ENCODE measurements around the gene KCTD5.

KCTD5 gene

DNA sequence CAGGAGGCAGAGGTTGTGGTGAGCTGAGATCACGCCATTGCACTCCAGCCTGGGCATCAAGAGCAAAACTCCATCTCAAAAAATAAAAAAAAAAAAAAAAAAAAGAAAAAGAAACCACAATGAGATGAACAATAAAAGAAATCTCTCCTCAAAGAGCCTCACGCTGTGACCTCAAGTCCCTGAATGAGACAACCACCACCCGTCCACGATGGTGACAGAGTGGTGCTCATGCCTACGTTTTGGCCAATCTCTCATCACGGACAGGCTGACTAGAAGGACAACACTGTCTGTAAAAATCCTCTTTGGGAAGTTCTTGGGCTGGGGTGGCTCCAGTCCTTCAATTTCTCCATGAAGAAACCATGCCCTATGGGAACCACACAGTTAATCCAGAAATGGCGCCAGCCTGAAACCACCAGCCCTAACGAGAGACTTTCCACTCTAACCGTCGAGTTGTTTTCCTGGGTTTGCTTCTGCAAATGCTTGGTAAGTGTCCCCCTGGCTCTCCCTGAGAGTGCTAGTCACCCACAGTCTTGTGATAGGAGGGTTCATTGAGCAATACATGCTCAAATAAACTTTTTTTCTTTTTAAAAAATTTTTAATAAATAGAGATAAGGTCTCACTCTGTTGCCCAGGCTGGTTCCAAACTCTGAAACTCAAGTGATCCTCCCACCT lies 52.7 kb downstream of the KCTD5 start:
- no peak for DNase-seq

DNA sequence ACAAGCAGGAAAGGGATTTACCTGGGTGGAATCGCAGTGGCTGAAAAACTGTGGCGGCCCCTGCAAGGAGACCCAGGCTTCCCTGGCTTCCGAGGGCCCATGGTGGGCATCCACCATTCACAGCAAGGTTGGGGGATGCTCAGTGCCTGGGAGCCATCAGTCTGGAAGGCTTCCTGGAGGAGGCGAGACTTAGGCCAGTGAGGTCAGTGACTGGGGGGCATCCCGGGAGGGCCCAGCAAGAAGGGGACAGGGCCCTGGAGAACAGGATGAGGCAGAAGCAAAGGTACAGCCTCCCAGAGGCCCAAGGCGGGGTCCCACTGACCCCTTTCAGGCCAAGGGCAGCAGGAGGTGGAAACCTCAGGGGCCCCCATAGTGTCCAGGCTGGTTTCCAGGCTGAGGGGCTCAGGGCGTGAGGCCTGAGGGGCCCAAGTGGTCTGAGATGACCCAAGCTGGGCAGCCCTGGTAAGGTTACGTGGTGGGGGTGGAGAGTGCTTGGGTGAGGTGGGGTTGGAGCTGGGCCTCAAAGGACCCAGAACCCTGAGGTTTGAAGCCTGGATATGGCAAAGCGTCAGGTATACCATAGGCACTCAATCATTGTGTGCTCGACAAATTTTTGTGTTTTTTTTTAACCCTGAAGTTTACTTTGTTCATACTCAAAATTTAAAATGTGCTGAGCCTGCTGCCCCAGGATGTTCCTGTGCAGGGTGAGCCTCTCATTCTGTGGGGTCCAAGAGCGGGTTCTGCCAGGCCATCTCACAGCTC lies 54.3 kb downstream of the KCTD5 start:
- no peak for DNase-seq

DNA sequence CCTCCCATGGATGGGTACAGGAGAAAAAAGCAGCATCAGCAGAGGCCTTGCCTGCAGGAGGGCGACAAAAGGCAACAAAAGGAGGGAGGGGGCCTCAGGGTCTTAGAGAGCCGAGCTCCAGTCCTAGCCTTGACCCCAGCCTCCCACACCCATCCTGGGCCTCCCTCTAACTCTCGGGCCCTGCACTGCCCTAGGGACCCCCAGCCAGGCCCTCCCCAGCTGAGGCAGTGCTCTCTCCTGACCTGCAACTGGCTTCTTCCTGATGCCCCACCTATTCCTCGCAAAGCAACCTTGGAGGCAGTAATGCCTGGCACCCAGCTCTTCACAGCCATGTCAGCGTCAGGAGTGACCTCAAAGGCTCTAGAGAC lies 54.9 kb downstream of the KCTD5 start:
- no peak for DNase-seq

DNA sequence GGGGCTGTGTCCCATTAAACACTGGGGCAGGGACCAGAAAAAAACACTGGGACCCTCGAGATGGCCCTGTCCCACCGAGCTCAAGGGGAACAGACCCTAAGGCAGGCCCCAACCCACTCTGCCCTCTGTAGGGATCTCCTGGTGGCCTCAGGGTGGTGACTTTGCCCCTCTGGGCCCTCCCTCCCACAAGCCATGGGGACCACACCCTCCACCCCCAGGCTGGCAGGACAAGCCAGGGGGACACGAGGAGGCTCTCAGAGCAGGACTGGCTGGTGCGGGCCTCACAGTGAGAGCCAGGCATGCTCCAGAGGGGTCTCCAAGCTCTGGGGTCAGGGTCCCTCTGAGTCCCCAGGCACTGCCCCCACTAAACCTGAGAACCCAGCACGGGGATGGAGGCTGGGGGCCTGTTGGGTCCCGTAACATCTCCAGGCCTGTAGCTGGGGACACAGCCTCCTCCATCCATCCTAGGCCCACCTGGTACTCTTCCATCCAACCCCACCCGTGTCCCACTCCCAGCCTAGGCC lies 55.6 kb downstream of the KCTD5 start:
- no peak for DNase-seq

DNA sequence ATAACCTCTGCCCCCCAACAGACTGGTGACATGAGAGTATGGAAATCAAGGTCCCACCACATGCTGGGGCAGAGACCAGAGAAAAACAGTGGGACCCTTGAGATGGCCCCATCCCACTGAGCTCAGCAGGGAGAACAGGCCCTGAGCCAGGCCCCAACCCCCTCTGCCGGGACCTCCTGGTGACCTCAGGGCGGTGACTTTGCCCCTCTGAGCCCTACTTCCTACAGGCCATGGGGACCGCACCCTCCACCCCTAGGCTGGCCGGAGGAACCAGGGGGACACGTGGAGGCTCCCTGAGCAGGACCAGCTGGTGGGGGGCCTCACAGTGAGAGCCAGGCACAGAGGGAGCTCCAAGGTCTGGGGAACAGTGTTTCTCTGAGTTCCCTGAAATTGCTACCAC lies 56.3 kb downstream of the KCTD5 start:
- DNase-seq: no peak

DNA sequence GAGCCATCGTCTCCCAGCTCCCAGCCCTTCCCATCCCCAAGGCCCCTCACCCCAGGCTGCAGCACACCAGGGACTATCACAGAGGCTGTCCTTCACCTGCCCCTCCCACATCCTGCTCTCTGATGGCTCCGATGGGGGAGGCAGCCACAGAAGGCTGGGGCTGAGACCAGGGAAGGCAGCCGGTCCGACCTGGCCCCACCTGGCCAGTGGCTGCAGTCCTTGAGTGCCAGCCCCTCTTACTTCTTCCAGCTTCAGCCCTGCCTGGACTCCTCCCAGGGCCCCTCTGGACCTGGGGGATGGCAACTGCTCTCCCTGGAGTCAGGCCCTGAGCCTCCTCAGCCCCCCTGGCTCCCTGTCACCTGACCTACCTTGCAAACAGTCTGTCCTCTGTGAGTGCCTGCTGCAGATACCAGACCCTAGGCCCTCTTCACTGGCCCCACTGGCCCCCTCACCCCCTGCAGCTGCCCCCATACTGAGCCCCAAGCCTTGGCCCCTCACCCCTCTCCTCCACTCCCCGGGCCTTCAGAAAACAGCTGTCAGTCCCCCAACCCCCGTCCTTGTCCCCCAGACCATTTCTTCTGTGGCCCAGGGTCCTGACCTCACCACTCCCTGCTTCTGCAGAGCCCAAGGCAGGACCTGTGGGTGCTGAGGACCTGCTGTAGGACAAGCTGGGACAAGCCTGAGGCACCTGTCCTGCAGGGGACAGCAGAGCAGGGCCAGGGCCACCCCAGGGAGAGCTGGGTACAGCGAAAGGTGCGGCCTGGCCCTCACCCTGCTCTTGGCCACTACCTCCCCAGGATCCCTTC lies 57.5 kb downstream of the KCTD5 start:
- DNase-seq: no peak

DNA sequence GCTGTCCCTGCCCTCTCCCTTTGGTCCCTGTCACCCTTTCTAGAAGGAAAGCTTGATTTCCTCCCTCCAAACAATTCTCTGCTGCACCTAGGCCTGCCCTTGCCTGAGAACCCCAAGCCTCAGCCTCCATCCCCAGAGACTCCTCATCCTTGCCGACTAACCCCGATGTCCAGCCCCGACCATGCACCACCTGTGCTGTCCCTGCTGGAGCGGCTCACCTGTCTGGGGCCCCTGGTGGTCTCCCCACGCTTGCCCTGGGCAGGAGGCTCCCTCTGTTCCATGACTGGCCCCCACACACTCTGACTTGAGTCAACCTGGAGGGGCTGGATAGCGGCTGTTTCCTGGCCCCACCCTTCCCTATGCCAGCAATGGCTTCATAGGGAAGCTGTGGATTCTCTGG lies 58.2 kb downstream of the KCTD5 start:
- no peak for DNase-seq

DNA sequence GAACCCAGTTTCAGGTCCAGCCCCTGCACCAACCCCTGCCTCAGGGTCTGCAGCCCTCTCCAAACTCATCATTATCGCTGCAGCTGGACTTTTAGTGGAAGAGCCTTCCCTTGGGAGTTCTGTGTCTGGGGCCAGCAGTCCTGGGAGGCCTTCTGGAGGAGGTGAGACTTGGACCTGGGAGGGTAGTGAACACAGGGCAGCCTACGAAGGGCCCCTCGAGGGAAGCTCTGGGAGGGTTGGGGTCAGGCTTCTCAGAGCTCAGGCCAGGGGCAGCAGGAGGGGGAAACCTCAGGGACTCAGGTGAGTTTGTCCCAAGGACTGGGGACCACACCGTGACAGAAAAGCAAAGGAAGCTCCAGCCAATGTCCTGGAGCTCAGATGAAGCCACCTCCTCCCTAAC lies 58.8 kb downstream of the KCTD5 start:
- no peak for DNase-seq

DNA sequence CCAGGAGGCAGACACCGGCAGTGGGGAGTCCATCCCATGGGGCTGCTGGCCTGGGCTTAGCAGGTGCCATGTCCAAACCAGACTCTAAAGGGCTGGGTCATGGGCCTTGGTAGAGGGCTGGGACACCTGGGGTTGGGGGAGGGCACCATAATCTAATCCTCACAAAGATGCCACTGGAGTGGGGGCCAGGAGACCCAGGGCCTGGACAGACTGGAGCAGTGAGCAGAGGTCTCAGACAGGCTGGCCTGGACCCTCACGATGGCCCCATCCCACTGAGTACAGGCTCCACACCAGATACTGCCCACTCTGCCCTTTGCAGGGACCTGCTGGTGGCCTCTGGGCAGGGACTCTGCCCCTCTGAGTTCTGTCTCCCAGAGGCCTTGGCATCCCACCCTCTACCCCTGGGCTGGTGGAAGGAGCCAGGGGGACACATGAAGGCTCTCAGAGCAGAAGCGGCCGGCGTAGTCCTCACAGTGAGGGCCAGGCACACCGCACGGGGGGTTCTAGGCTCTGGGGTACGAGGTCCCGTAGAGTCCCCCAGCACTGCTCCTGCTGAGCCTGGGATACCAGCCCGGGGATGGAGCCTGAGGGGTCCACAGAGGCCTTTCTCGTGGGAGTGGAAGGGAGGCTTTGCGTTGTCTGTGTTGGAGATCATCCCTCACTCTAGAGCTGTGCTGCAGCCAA lies 60.1 kb downstream of the KCTD5 start:
- DNase-seq: no peak

DNA sequence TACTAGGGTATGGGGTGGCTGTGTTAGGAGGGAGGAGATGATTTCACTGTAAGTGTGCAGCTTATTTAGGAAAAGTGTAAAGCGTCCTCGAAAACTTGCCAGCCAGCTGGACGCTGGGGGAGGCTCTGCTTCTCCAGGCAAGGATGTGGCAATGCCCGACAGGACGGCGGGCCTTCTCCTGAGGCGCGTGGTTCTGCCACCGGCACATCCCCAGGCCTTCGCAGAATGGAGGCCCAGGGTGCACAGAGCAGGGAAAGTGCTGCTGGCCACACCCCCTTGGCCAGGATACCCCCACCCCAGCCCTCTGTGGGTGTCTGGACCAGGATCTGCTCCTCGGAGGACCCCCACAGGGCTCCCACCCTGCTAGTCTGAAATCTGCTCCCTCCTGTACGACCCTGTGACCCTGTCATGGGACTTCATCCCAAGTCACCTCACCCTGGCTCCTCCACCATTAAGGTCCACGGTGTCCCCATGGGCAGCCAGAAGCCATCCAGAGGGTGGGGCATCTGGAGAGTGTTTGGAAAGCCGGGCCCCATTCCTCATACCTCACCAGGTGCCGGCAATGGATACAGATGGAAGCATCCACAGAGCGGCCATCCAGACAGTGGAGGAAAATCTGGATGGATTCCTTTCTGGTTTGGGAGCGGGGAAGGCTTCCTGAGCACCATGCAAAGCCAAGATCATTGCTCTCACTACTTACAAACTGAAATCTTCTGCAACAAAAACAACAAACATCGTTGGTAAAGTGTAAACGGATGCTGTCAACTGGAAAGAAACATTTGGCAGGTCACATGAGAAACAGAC lies 60.9 kb downstream of the KCTD5 start:
- DNase-seq: no peak

DNA sequence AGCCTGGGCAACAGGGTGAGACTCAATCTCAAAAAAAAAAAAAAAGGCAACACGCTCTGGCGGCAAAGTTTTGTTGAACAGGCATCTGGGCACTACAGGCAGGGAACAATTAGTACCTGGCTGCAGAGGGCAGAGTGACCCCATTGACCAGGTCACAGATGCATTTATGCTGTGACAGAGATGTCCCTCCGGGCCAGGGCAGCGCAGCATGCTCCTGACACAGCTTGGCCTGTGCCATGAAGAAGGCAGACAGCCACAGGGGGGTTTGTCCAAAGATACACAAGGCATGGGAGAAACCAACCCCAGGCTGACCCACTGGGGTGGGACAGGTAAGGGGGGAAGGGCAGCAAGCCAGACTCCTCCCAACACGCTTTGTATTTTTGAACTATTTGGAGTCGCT lies 62.4 kb downstream of the KCTD5 start:
- DNase-seq: no peak

DNA sequence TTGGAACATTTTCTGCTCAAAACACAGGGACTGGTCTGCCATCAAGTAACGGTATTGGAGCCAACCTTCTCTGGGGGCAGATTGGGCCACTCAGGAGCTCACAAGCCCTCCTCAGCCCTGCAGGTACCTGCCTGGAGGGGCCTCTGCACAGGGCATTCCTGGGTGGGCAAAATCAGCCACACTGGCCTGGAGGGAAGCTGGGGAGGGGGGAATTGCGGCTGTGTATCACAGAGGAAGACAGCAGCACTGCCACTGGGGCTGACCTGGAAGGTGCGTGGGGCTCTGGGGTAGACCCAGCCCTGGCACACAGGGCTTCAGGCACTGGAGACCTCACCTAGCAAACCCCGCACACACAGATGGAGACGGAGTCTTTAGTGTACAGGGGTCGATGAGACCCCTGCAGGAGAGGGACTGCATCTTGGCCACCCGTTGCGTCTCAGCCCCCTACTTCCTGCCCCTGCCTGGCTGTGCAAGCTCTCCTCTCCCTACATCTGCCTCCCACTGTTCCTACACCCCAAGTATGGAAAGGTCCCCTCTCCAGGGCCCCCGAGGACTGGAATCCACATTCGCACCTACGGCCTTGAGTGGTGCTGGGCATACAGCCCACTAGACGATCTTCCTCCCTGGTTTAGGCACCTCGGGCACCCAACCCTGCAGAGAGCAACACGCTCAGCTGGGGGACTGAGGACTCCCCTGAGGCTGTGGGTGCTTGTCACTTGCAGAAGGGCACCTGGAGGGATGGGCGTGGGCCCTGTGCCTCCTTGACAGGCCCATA lies 63.0 kb downstream of the KCTD5 start:
- no peak for DNase-seq

DNA sequence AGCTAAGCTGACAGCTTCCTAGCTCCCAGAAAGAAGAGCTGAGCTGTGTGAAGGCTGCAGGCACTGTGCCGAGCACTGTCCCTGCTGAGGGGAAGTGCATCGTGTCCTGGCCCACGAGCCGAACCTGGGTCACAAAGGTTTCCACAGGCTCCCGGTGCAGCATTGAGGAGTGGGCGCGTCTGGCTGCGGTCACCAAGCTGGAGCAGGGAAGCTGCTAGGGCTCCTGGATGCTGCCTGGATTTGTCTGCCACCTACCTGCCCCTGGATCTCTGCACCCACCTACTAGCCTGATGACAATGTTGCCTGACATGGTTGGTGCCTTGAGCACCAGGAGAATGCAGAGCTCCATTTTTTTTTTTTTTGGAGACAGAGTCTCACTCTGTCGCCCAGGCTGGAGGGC lies 63.6 kb downstream of the KCTD5 start:
- no peak for DNase-seq

DNA sequence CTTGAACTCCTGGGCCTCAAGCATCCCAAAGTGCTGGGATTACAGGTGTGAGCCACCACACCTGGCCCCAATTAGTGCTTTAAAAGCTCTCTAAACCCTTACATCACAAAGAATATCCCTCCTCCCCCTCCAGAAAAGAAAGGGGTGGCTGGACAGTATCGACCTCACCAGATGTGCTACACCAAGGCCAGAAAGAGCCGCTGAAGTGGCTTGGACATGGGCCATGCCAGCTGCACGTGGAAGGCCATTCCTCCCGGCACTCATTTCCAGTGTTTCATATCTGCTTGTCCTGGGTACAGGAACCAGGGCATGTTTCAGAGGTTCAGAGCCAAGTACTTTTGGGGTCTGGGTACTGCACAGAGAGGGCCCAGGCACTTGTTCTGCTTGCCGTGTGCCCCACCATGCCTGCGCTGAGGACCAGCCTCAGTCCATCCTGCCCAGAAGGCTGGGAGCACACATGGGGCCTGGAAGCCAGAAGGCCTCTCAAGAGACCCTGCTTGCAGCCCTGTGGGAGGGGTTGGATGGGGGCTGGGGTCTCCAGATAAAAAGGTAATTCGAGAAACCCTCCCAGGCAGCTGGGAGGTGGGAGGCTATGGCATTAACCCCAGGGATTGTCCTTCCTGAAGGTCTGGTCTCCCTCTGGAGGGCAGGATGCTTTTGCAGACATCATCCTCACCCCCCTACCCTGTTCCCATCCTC lies 66.6 kb downstream of the KCTD5 start:
- DNase-seq: no peak

DNA sequence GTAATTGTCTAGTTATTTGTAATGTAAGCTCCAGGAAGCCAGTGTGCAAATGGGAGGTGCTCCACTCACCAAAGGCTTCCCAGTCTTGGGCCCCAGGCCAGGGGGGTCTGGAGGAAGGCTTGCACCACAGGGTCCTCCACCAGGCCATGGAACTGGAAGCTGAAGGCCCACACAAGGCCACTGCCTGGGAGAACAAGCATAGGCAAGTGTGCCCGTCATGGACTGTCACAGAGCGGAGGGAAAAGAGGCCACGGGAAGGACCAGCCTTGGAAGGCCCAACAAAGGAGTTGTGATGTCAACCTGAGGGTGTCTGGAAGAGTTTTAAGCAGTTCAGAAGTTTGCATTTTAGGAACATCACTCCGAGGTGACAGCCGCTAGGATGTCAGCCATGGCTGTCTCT lies 67.2 kb downstream of the KCTD5 start:
- no peak for DNase-seq

DNA sequence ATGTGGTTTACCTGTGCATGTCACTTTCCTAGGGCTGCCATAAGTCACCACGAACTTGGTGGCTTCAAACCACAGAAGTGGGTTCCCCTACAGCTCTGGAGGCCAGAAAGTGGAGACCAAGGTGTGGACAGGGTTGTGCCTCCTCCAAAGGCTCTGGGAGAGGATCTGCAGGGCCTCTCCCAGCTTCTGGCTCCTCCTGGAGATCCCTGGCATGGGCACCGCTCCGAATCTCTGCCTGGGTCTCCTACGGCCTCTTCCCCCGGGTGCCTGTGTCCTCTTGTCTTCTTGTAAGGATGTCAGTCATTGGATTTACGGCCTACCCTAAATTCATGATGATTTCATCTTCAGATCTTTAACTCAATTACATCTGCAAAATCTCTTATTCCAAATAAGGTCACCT lies 67.6 kb downstream of the KCTD5 start:
- DNase-seq: no peak

DNA sequence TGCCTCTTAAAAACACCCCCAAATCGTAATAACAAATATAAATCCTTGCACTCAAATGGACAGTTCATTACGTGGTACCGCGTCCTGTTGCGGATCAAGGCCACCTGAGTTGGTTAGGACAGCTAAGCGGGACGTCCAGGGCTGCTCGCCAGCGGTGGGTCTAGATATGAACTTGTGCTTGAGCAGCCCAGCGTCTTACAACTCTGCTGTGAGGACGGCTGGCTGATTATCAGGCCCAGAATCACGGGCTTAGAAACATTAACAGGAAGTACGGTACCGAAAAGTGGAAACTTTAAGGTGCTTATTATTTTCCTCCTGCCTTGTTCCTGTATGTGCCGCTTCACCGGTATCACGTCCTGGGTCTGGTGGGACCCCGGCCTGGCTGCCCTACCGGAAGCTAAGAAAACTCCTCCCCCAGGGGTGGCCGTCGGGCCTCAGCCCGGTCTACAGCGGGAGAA lies 69.3 kb downstream of the KCTD5 start:
- DNase-seq: no peak

DNA sequence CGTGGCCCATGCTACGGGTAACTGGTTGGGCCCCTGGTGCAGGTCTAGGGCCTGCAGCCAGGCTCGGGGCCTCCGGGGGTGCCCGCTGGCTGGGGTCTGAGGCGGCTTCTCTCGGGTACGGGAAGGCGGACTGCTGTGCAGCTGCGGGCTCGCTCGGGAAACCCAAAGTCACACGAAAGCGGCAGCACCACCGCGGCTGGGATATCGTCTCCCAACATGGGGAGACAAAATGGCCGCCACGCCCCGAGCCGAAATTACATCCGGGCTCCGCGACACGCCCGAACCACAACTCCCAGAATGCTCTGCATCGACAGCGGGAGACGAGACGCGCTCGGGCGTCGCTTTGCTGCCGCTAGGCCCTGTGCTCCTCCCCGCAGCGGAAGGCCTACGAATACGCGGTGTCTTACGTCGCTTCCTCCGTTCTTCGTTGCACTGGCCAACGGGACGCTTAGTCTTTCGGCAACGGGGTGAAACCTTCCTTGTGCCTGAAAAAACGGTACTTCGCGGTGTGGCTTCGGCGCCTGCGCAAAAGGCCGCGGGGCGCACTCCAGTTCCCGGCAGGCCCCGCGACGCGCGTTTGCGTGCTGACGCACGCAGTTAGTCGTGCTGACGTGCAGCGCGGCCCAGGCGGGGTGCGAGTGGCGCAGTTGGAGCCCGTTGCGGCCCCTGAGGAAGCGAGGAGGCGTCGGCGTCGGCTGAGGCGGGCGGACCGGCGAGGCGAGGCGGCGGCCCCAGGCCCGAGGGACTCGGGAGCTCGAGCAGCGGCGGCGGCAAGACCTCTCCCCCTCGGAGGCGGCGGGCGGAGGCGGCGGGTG lies 69.9 kb downstream of the KCTD5 start, which contains the start of gene SRRM2:
Gene SRRM2 (plus strand): TSS at position 604 of the 815 bp plus-strand sequence. CDS start 3,727 bp downstream, outside the sequence.
- peak; percentile 97 for DNase-seq
